B cell (primary cell): ENCODE results near the gene SH3RF3. TPM values are rescaled to one million over a fixed set of nuclear protein-coding genes. Genes with fewer than 3 reads are reported as not detected.

ENCODE experiments used
- ATAC-seq: fragments of 200-7000 bp; cut with Tn5 transposase; one replicate; pipeline ENCODE4 v1.10.0; 2021; ENCODE audit warnings: low read depth, mild to moderate bottlenecking, moderate number of reproducible peaks, moderate library complexity
- CTCF ChIA-PET: fragments of 350-600 bp; sonication (Branson Sonifier 250); formaldehyde crosslinking; loops from one replicate; lab custom pipeline; 2021; ENCODE audit warnings: antibody characterized with exemption, inconsistent platforms; lab: Charles Lee
- POLR2A ChIA-PET: fragments of 350-600 bp; sonication (Branson Sonifier 250); formaldehyde crosslinking; loops from one replicate; lab custom pipeline; 2021; ENCODE audit warnings: antibody characterized with exemption; lab: Charles Lee
- DNase-seq: peaks from one replicate; pipeline ENCODE4 v3.0.0; 2013
- H2AFZ ChIP-seq: 2 replicates; pipeline ENCODE4 v1.6.1; 2012; ENCODE audit warnings: mild to moderate bottlenecking, low read depth, low read length; ENCODE audit not compliant: insufficient read depth, poor library complexity, severe bottlenecking
- H3K27ac ChIP-seq, 2 donors: 1 replicate in 1 of 2; 2 replicates in 1 of 2; pipeline ENCODE4 v1.5.1; 2012 to 2013; ENCODE audit warnings: low read length in 2 of 2, mild to moderate bottlenecking in 2 of 2, moderate library complexity in 1 of 2
- H3K27me3 ChIP-seq, 4 experiments: fragments of 200-600 bp in 1 of 4; sonication (generic) in 1 of 4; replicated peaks in 1 of 4; 1 replicate in 2 of 4; 2 replicates in 2 of 4; pipeline versions ENCODE4 v1.6.1 to v1.7.0; 2013 to 2016; ENCODE audit warnings: low read length in 3 of 4, mild to moderate bottlenecking in 2 of 4, mixed read lengths in 1 of 4, moderate library complexity in 1 of 4; ENCODE audit not compliant: insufficient read depth in 4 of 4, control insufficient read depth in 3 of 4; ENCODE audit errors: control extremely low read depth in 1 of 4
- H3K36me3 ChIP-seq, 2 experiments: replicated peaks in 1 of 2; 1 replicate in 1 of 2; 2 replicates in 1 of 2; pipeline versions ENCODE4 v1.6.1 to v1.7.1; 2013; ENCODE audit warnings: low read length in 1 of 2; ENCODE audit not compliant: insufficient read depth in 2 of 2, control insufficient read depth in 1 of 2; ENCODE audit errors: control extremely low read depth in 1 of 2, extremely low read depth in 1 of 2
- H3K4me1 ChIP-seq, 2 donors: fragments of 200-600 bp in 1 of 2; sonication (generic) in 1 of 2; 1 replicate in 1 of 2; 2 replicates in 1 of 2; pipeline versions ENCODE4 v1.5.1 to v1.6.1; 2013 to 2017; ENCODE audit warnings: low read length in 2 of 2; ENCODE audit not compliant: control insufficient read depth in 2 of 2, insufficient read depth in 2 of 2
- H3K4me2 ChIP-seq: replicated peaks from 2 replicates; pipeline ENCODE3; 2012; ENCODE audit warnings: mild to moderate bottlenecking, low read depth, low read length; ENCODE audit not compliant: poor library complexity, severe bottlenecking
- H3K4me3 ChIP-seq, 5 experiments: fragments of 200-600 bp in 1 of 5; sonication (generic) in 1 of 5; 1 replicate in 3 of 5; 2 replicates in 2 of 5; pipeline versions ENCODE4 v1.5.1 to v1.7.0; 2011 to 2016; ENCODE audit warnings: low read length in 4 of 5, mild to moderate bottlenecking in 4 of 5, low read depth in 2 of 5, control low read depth in 1 of 5, moderate library complexity in 1 of 5; ENCODE audit not compliant: insufficient read depth in 1 of 5; ENCODE audit errors: control extremely low read depth in 1 of 5, extremely low read depth in 1 of 5
- H3K79me2 ChIP-seq: fragments of 200-600 bp; sonication (generic); one replicate; pipeline ENCODE4 v1.6.0; 2016; ENCODE audit warnings: low read length; ENCODE audit not compliant: control insufficient read depth, insufficient read depth
- H3K9ac ChIP-seq: fragments of 200-600 bp; sonication (generic); 2 replicates; pipeline ENCODE4 v1.6.1; 2017; ENCODE audit warnings: mild to moderate bottlenecking, low read length, moderate library complexity
- H3K9me3 ChIP-seq, 3 donors: one replicate each; pipeline versions ENCODE4 v1.6.1 to v1.7.1; 2013; ENCODE audit warnings: low read length in 2 of 3; ENCODE audit not compliant: control insufficient read depth in 2 of 3, insufficient read depth in 1 of 3; ENCODE audit errors: control extremely low read depth in 1 of 3
- H4K20me1 ChIP-seq: 2 replicates; pipeline ENCODE4 v1.6.0; 2012; ENCODE audit warnings: mild to moderate bottlenecking, low read length; ENCODE audit not compliant: insufficient read depth, control insufficient read depth, poor library complexity, severe bottlenecking
- H3K27ac Mint-ChIP-seq: one replicate; pipeline ENCODE4 v1.8.0; 2021; ENCODE audit warnings: mixed read lengths
- H3K27me3 Mint-ChIP-seq: one replicate; pipeline ENCODE4 v1.8.0; 2021; ENCODE audit warnings: mixed read lengths
- H3K4me1 Mint-ChIP-seq: one replicate; pipeline ENCODE4 v1.8.0; 2021; ENCODE audit warnings: mixed read lengths
- H3K4me3 Mint-ChIP-seq: one replicate; pipeline ENCODE4 v1.8.0; 2021; ENCODE audit warnings: mixed read lengths
- H3K9me3 Mint-ChIP-seq: one replicate; pipeline ENCODE4 v1.8.0; 2022; ENCODE audit warnings: mixed read lengths; ENCODE audit not compliant: insufficient read depth
- EZH2 ChIP-seq: IDR thresholded peaks from 2 replicates; pipeline ENCODE4 v1.6.1; 2012; ENCODE audit warnings: borderline replicate concordance, low read depth, mild to moderate bottlenecking, moderate library complexity, low read length; ENCODE audit not compliant: insufficient read depth, poor library complexity, severe bottlenecking
- WGBS: methylation state at CpG from one replicate; pipeline ENCODE4 v1.1.5; 2013; ENCODE audit warnings: missing lambda C conversion rate; ENCODE audit not compliant: insufficient coverage; 5-methylcytosine and 5-hydroxymethylcytosine counted together
- intact Hi-C: fragments of 100-400 bp; cut with micrococcal nuclease; formaldehyde crosslinking; loops from one replicate; pipeline ENCODE4 v1.10.0; 2022
- polyA plus RNA-seq: library from polyadenylated mRNA; depleted of rRNA; stranded (reverse); fragments of >200 nt; gene quantifications from 2 replicates; pipeline ENCODE4 v1.2.3, GENCODE V29; 2012
- total RNA-seq, 2 donors: library from RNA; stranded (reverse); fragments of 120-200 nt in 1 of 2; gene quantifications; 1 replicate in 1 of 2; 2 replicates in 1 of 2; pipeline versions ENCODE4 v1.2.3 to v1.2.4, GENCODE V29; 2013 to 2022
- TF ChIP-seq, protein P1 (sequence below): fragments of 200-600 bp; IDR thresholded peaks from one replicate; pipeline ENCODE4 v1.8.0; 2022; ENCODE audit warnings: antibody characterized with exemption, mild to moderate bottlenecking

Gene SH3RF3
- total and polyA plus RNA-seq, 2 donors (not counting 1 experiment from before 2014, with no cell fraction given): 0.07 to 1.2 TPM

GRCh38 chr2:109133746-109134145, 4.7 kb downstream of the SH3RF3 start:
- POLR2A ChIA-PET: no interaction called here
- CTCF ChIA-PET: interaction anchor here (2.0 kb wide), 1 partner anchor 376 kb away, joined by 9 read pairs; no protein-coding TSS in a partner anchor
- peaks cover 1 to 17% of the 10 kb centered on the region in 2 donors for H3K4me1 ChIP-seq
- intact Hi-C loops: loop anchor here (10.0 kb wide), 1 partner anchor 121 kb away; no protein-coding TSS in a partner anchor
- H2AFZ ChIP-seq: no peak overlapping the region
- H3K4me3 ChIP-seq: no peak overlapping the region
- H3K79me2 ChIP-seq: no peaks in the 10 kb centered on the region
- no peak overlapping the region for H3K27ac Mint-ChIP-seq
- H3K4me2 ChIP-seq: no peak overlapping the region
- H3K4me1 Mint-ChIP-seq: peaks cover 27% of the 10 kb centered on the region
- TF ChIP-seq EZH2: no peak
- TF ChIP-seq, protein P1, sequence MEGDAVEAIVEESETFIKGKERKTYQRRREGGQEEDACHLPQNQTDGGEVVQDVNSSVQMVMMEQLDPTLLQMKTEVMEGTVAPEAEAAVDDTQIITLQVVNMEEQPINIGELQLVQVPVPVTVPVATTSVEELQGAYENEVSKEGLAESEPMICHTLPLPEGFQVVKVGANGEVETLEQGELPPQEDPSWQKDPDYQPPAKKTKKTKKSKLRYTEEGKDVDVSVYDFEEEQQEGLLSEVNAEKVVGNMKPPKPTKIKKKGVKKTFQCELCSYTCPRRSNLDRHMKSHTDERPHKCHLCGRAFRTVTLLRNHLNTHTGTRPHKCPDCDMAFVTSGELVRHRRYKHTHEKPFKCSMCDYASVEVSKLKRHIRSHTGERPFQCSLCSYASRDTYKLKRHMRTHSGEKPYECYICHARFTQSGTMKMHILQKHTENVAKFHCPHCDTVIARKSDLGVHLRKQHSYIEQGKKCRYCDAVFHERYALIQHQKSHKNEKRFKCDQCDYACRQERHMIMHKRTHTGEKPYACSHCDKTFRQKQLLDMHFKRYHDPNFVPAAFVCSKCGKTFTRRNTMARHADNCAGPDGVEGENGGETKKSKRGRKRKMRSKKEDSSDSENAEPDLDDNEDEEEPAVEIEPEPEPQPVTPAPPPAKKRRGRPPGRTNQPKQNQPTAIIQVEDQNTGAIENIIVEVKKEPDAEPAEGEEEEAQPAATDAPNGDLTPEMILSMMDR: no peak
- H3K9ac ChIP-seq: no peak overlapping the region
- ATAC-seq: no peak
- H4K20me1 ChIP-seq: no peaks in the 10 kb centered on the region
- no peaks in the 10 kb centered on the region for H3K9me3 Mint-ChIP-seq
- peaks cover 14% of the 10 kb centered on the region for H3K27me3 Mint-ChIP-seq
- no peak overlapping the region for H3K4me3 Mint-ChIP-seq
- no peaks in the 10 kb centered on the region for H3K9me3 ChIP-seq
- no peaks in the 10 kb centered on the region for H3K36me3 ChIP-seq
- no peak overlapping the region for H3K27ac ChIP-seq
- no peak for DNase-seq
- WGBS: 73% methylated on average over 3 of the region's 3 CpGs
- peaks cover 0 to 12% (median 0%) of the 10 kb centered on the region in 4 experiments for H3K27me3 ChIP-seq

GRCh38 chr2:109134741-109135358, 5.8 kb downstream of the SH3RF3 start:
- no peaks in the 10 kb centered on the region for H3K79me2 ChIP-seq
- H3K27ac ChIP-seq: no peak overlapping the region
- H2AFZ ChIP-seq: peak overlapping the region; percentile 36
- H4K20me1 ChIP-seq: no peaks in the 10 kb centered on the region
- H3K4me3 Mint-ChIP-seq: no peak overlapping the region
- H3K9me3 ChIP-seq: no peaks in the 10 kb centered on the region
- no peak overlapping the region for H3K27ac Mint-ChIP-seq
- H3K9me3 Mint-ChIP-seq: no peaks in the 10 kb centered on the region
- H3K4me3 ChIP-seq: no peak overlapping the region
- no peak overlapping the region for H3K9ac ChIP-seq
- 7% methylated on average over 5 of the region's 8 CpGs for WGBS
- DNase-seq: no peak
- intact Hi-C loops: loop anchor here (10.0 kb wide), 1 partner anchor 120 kb away; no protein-coding TSS in a partner anchor
- no peaks in the 10 kb centered on the region for H3K36me3 ChIP-seq
- H3K4me1 ChIP-seq: peaks cover 0 to 17% of the 10 kb centered on the region in 2 donors
- POLR2A ChIA-PET: no interaction called here
- peaks cover 27% of the 10 kb centered on the region for H3K4me1 Mint-ChIP-seq
- ATAC-seq: no peak
- H3K4me2 ChIP-seq: peak overlapping the region; percentile 7
- peaks cover 0 to 11% (median 0%) of the 10 kb centered on the region in 4 experiments for H3K27me3 ChIP-seq
- TF ChIP-seq, protein P1: no peak
- CTCF ChIA-PET: interaction anchor here (2.0 kb wide), 1 partner anchor 375 kb away, joined by 9 read pairs; no protein-coding TSS in a partner anchor
- H3K27me3 Mint-ChIP-seq: peaks cover 14% of the 10 kb centered on the region
